OCI-LY1 (cell line): ENCODE results near the gene CTU1.
A peak's percentile ranks its signal among the peaks of the same experiment; 100 is the strongest.

Source experiments
- H2AFZ ChIP-seq: fragments of 200-600 bp; sonication (generic), shearing (Covaris generic); 2 replicates; pipeline ENCODE4 v1.6.0; 2014; ENCODE audit warnings: antibody characterized with exemption, mild to moderate bottlenecking, low read length
- H3F3A ChIP-seq: fragments of 200-600 bp; sonication (generic), shearing (Covaris generic); 2 replicates; pipeline ENCODE4 v1.6.0; 2014; ENCODE audit warnings: mild to moderate bottlenecking, antibody characterized with exemption, low read length, moderate library complexity; ENCODE audit not compliant: insufficient read depth
- H3K27ac ChIP-seq: fragments of 200-600 bp; sonication (generic); 2 replicates; pipeline ENCODE4 v1.5.1; 2014; ENCODE audit warnings: low read length, mixed run types, mild to moderate bottlenecking, low read depth; ENCODE audit not compliant: poor library complexity, severe bottlenecking
- H3K27me3 ChIP-seq: fragments of 200-600 bp; sonication (generic); 2 replicates; pipeline ENCODE4 v1.6.0; 2014; ENCODE audit warnings: antibody characterized with exemption, mild to moderate bottlenecking, low read length, moderate library complexity; ENCODE audit not compliant: insufficient read depth
- H3K36me3 ChIP-seq: fragments of 200-600 bp; sonication (generic); 2 replicates; pipeline ENCODE4 v1.6.1; 2014; ENCODE audit warnings: mild to moderate bottlenecking, antibody characterized with exemption, low read length, moderate library complexity, mixed read lengths; ENCODE audit not compliant: insufficient read depth
- H3K4me1 ChIP-seq: fragments of 200-600 bp; sonication (generic); 2 replicates; pipeline ENCODE4 v1.5.1; 2014; ENCODE audit warnings: mild to moderate bottlenecking, low read length, moderate library complexity; ENCODE audit not compliant: insufficient read depth, severe bottlenecking
- H3K4me2 ChIP-seq: fragments of 200-600 bp; sonication (generic), shearing (Covaris generic); 2 replicates; pipeline ENCODE4 v1.6.1; 2014; ENCODE audit warnings: low read length
- H3K4me3 ChIP-seq: fragments of 200-600 bp; sonication (generic); 2 replicates; pipeline ENCODE4 v1.5.1; 2014; ENCODE audit warnings: low read length, low read depth, mild to moderate bottlenecking, mixed read lengths; ENCODE audit not compliant: poor library complexity, severe bottlenecking
- H3K79me2 ChIP-seq: fragments of 200-600 bp; shearing (Covaris generic); 2 replicates; pipeline ENCODE4 v1.6.1; 2016; ENCODE audit warnings: mixed run types, low read length, mixed read lengths; ENCODE audit not compliant: insufficient read depth
- H3K9ac ChIP-seq: fragments of 200-600 bp; sonication (generic), shearing (Covaris generic); 2 replicates; pipeline ENCODE4 v1.6.1; 2014; ENCODE audit warnings: mild to moderate bottlenecking, low read length, mixed read lengths
- H3K9me2 ChIP-seq: fragments of 200-600 bp; sonication (generic), shearing (Covaris generic); 2 replicates; pipeline ENCODE4 v1.6.1; 2014; ENCODE audit warnings: low read depth, mild to moderate bottlenecking, low read length, mixed read lengths
- H3K9me3 ChIP-seq: fragments of 200-600 bp; shearing (Covaris generic); 2 replicates; pipeline ENCODE4 v1.6.1; 2014; ENCODE audit warnings: low read length, mixed read lengths
- H4K20me1 ChIP-seq: fragments of 200-600 bp; sonication (generic), shearing (Covaris generic); 2 replicates; pipeline ENCODE4 v1.6.0; 2016; ENCODE audit warnings: mild to moderate bottlenecking, low read length; ENCODE audit not compliant: insufficient read depth
- CTCF ChIP-seq: fragments of 200-600 bp; sonication (generic), shearing (Covaris generic); IDR thresholded peaks from 2 replicates; pipeline ENCODE4 v1.5.1; 2017; ENCODE audit warnings: mild to moderate bottlenecking, antibody characterized with exemption, low read length, moderate library complexity, mixed read lengths
- EZH2 ChIP-seq: fragments of 200-600 bp; sonication (generic), shearing (Covaris generic); IDR thresholded peaks from 2 replicates; pipeline ENCODE4 v1.8.0; 2017; ENCODE audit warnings: borderline replicate concordance, mixed run types, mild to moderate bottlenecking, antibody characterized with exemption, low read length, moderate library complexity, mixed read lengths

The CTU1 gene

GRCh38 chr19:51116736-51117286 lies 8.6 kb upstream of the CTU1 start:
- Histone ChIP-seq H3K9me2 (no peaks in the 10 kb centered on the region), H3K27ac (no peak overlapping the region), H3K4me3 (no peak overlapping the region), H2AFZ (no peak overlapping the region), H3K36me3 (no peaks in the 10 kb centered on the region), H3K4me1 (no peaks in the 10 kb centered on the region), H3K27me3 (no peaks in the 10 kb centered on the region), H3K79me2 (no peaks in the 10 kb centered on the region), H3F3A (no peaks in the 10 kb centered on the region), H4K20me1 (no peaks in the 10 kb centered on the region), H3K9ac (no peak overlapping the region), H3K9me3 (no peaks in the 10 kb centered on the region), H3K4me2 (no peak overlapping the region)
- no peak for TF ChIP-seq EZH2
- TF ChIP-seq CTCF, result no peak

GRCh38 chr19:51114087-51114729 lies 6.0 kb upstream of the CTU1 start:
- no peaks in the 10 kb centered on the region for H3F3A ChIP-seq
- H3K9me3 ChIP-seq, result no peaks in the 10 kb centered on the region
- no peaks in the 10 kb centered on the region for H3K79me2 ChIP-seq
- TF ChIP-seq EZH2 (no peak), CTCF (no peak)
- H3K4me1 ChIP-seq, result no peaks in the 10 kb centered on the region
- H3K27ac ChIP-seq, result no peak overlapping the region
- no peak overlapping the region for H3K4me3 ChIP-seq
- no peaks in the 10 kb centered on the region for H3K9me2 ChIP-seq
- no peak overlapping the region for H3K4me2 ChIP-seq
- H3K9ac ChIP-seq, result no peak overlapping the region
- H3K27me3 ChIP-seq, result no peaks in the 10 kb centered on the region
- H4K20me1 ChIP-seq, result no peaks in the 10 kb centered on the region
- H2AFZ ChIP-seq, result no peak overlapping the region
- no peaks in the 10 kb centered on the region for H3K36me3 ChIP-seq

GRCh38 chr19:51111606-51112005 lies 3.4 kb upstream of the CTU1 start:
- peaks cover 14% of the 10 kb centered on the region for H3K4me1 ChIP-seq
- no peaks in the 10 kb centered on the region for H3K9me2 ChIP-seq
- no peak overlapping the region for H3K9ac ChIP-seq
- H4K20me1 ChIP-seq, result no peaks in the 10 kb centered on the region
- no peaks in the 10 kb centered on the region for H3K79me2 ChIP-seq
- H3K36me3 ChIP-seq, result no peaks in the 10 kb centered on the region
- H3K27ac ChIP-seq, result no peak overlapping the region
- no peaks in the 10 kb centered on the region for H3K9me3 ChIP-seq
- H3K4me3 ChIP-seq, result no peak overlapping the region
- TF ChIP-seq CTCF (peak; percentile 29; the same call in 1 of the 2 replicates), EZH2 (no peak)
- no peak overlapping the region for H3K4me2 ChIP-seq
- H3K27me3 ChIP-seq, result no peaks in the 10 kb centered on the region
- no peaks in the 10 kb centered on the region for H3F3A ChIP-seq
- H2AFZ ChIP-seq, result no peak overlapping the region
